Measurements from ENCODE around the gene CCNG2.

DNA sequence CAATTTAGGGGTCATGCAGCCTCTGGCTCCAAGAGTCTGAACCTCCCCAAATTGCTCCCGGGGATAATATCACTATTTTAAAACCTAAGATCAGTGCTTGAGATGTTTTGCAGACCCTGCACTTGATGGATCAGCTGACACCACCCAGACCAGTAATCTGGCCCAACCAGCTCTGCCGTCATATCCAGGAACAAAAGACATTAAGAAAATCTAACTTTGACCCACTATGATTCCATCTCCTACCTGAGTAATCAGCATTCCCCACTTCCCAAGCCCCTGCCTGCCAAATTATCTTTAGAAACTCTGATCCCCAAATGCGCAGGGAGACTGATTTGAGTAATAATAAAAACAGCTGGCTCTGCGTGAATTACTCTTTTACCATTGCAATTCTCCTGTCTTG, 34.4 kb upstream of the CCNG2 start:
- TF ChIP-seq TAF1 (IDR thresholded peaks at IDR 0.05; ENCODE audit: borderline replicate concordance, low read depth, low read length) (no peak), POLR2AphosphoS5 (IDR thresholded peaks at IDR 0.05; ENCODE audit: low read depth, low read length) (no peak), POLR2A (IDR thresholded peaks at IDR 0.05; ENCODE audit: low read depth, low read length) (no peak)

All from GM12892 (cell line).